Muscle of leg (tissue), 11 donors: ENCODE data around the gene LRP1B. TPM values are rescaled to one million over a fixed set of nuclear protein-coding genes. Genes with fewer than 3 reads are reported as not detected.

Experiments used
- DNase-seq: peaks from one replicate; pipeline ENCODE4 v3.0.0; 2013
- H3K27ac ChIP-seq: one replicate; pipeline ENCODE4 v1.5.1; 2013; ENCODE audit warnings: mild to moderate bottlenecking, low read length, control low read depth
- H3K27me3 ChIP-seq: one replicate; pipeline ENCODE4 v1.6.1; 2013; ENCODE audit warnings: low read length; ENCODE audit not compliant: control insufficient read depth, insufficient read depth
- H3K36me3 ChIP-seq: one replicate; pipeline ENCODE4 v1.6.1; 2013; ENCODE audit warnings: low read length; ENCODE audit not compliant: control insufficient read depth, insufficient read depth
- H3K4me1 ChIP-seq: one replicate; pipeline ENCODE4 v1.6.1; 2013; ENCODE audit warnings: low read length; ENCODE audit not compliant: control insufficient read depth, insufficient read depth
- H3K4me3 ChIP-seq: one replicate; pipeline ENCODE4 v1.5.1; 2013; ENCODE audit warnings: low read length, control low read depth
- H3K9me3 ChIP-seq: replicated peaks from 2 replicates; pipeline ENCODE4 v1.6.1; 2013; ENCODE audit warnings: low read depth, low read length; ENCODE audit not compliant: control insufficient read depth
- WGBS: methylation state at CpG from one replicate; pipeline ENCODE4 v1.1.5; 2013; ENCODE audit warnings: missing lambda C conversion rate; ENCODE audit not compliant: insufficient coverage; 5-methylcytosine and 5-hydroxymethylcytosine counted together
- polyA plus RNA-seq, 8 donors: library from polyadenylated mRNA; unstranded; fragments of 120-200 nt; gene quantifications; one replicate each; pipeline versions ENCODE4 v1.2.1 to v1.2.3, GENCODE V29; 2013; ENCODE audit warnings: inconsistent platforms in 1 of 8, low replicate concordance in 1 of 8; ENCODE audit not compliant: insufficient read length in 8 of 8, insufficient read depth in 1 of 8
- total RNA-seq: library from RNA; stranded (reverse); fragments of 120-200 nt; gene quantifications from one replicate; pipeline ENCODE4 v1.2.4, GENCODE V29; 2013

Gene LRP1B
- total and polyA plus RNA-seq, 9 donors, result 0.84 to 2.3 (median 1.4) TPM

DNA sequence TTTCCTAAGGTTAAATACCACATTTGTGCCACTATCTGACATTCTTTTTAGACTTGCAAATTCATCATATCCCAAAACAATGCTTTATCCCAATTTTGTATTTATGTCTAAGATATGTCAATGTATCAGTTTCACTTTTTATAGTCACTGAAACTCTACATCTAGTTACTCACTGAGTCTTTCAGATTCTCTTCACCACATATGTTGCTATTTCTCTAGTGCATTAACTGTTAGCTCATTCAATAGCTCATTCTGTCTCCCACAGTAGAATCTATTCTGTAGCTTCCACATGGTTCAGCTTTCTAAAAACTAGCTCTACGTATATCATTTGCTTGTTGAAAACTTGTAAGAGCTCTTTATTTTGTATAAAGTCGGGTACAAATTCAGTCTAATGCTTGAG, 1930.1 kb downstream of the LRP1B start:
- DNase-seq, result no peak
- no peak overlapping the region for H3K27ac ChIP-seq
- WGBS, result no CpG with 5 or more reads among the region's 2 CpGs

DNA sequence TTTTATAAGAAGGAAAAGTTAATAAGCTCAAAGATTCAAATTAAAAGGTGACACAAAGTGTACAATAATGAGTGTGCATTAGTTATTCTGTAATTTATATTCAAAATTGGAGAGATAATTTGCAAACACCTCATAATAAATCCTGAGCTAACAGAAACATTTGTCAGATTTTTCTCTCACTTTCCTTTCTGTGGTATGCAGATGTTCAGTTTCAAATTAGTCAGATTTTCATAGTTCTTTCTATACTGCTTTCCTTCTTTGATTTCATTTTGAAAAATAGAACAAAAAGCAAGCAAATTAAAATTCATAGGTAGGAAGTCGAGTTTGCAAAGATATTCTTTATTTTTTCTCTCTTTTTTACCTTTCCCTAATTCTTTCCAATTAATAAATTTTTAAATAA, 1930.5 kb downstream of the LRP1B start:
- H3K27me3 ChIP-seq, result no peaks in the 10 kb centered on the region
- WGBS, result no CpG with 5 or more reads among the region's 1 CpG
- no peak overlapping the region for H3K27ac ChIP-seq
- H3K36me3 ChIP-seq, result no peaks in the 10 kb centered on the region
- no peaks in the 10 kb centered on the region for H3K9me3 ChIP-seq
- no peaks in the 10 kb centered on the region for H3K4me1 ChIP-seq
- DNase-seq, result no peak
- H3K4me3 ChIP-seq, result no peak overlapping the region

More for the DNA sequence above, 1930.1 kb downstream of the LRP1B start:
- Histone ChIP-seq H3K4me3 (no peak overlapping the region), H3K4me1 (no peaks in the 10 kb centered on the region), H3K9me3 (no peaks in the 10 kb centered on the region), H3K36me3 (no peaks in the 10 kb centered on the region), H3K27me3 (no peaks in the 10 kb centered on the region)

DNA sequence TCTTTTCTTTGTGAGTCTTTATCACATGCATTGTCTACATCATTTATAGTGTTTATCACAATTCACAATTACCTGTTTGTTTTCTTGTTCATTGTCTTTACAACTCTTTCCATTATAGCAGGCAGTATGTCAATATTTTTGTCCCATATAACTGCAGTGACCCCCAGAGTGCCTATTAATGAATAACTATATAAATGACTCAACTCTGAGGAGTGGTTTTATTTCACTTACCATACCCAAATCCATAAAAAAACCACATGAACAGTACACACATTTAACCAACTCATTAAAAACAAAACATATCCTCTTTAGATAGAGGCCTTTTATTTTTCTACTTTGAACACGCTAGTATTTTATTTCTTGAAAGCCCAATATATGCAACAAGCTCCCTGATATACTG, 1931.5 kb downstream of the LRP1B start:
- H3K27ac ChIP-seq, result no peak overlapping the region
- no peak for DNase-seq
- WGBS, result no CpG with 5 or more reads among the region's 1 CpG

DNA sequence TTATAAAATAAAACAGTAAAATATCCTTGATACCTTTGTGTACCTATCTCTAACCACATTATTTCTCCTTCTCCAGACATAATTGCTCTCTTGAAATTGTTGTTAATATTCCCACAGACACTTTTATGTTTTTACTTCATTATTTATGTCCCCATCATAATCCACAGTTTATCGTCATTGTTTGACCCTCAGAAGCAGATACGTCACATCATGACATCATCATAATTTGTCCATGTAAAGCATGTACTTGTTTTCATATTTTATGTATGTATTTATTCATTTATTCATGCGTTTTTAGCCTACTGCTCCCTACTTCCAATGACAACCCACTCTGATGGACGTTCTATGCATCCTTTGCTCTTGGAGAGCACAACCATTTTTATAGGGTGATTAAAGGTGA, 1943.7 kb downstream of the LRP1B start:
- WGBS, result no CpG with 5 or more reads among the region's 4 CpGs
- H3K36me3 ChIP-seq, result no peaks in the 10 kb centered on the region
- no peak for DNase-seq
- no peaks in the 10 kb centered on the region for H3K27me3 ChIP-seq
- no peak overlapping the region for H3K4me3 ChIP-seq
- H3K27ac ChIP-seq, result no peak overlapping the region
- H3K4me1 ChIP-seq, result no peaks in the 10 kb centered on the region
- H3K9me3 ChIP-seq, result no peaks in the 10 kb centered on the region

More for the DNA sequence above, 1931.5 kb downstream of the LRP1B start:
- Histone ChIP-seq H3K36me3 (no peaks in the 10 kb centered on the region), H3K4me3 (no peak overlapping the region), H3K9me3 (no peaks in the 10 kb centered on the region), H3K4me1 (no peaks in the 10 kb centered on the region), H3K27me3 (no peaks in the 10 kb centered on the region)

DNA sequence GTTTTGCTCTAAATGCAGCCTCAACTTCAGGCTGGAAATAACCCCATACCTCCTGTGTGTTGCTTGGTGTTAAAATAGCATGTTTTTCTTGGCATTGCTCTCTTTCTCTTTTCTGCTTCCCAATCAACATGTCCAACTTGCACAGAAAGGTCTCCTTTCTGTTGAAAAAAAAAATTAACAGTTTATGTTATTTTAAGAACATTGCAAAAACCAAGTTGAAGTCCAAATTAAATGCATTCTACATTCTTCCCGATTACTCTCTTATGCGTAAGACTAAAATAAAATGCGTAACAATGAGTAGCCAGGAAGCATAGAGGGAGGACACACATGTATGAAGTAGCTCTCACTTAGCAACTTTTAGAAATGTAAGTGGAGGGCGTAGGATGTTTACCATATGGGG, 1944.5 kb downstream of the LRP1B start:
- Histone ChIP-seq H3K36me3 (no peaks in the 10 kb centered on the region), H3K27me3 (no peaks in the 10 kb centered on the region), H3K4me1 (no peaks in the 10 kb centered on the region), H3K27ac (no peak overlapping the region), H3K9me3 (no peaks in the 10 kb centered on the region), H3K4me3 (no peak overlapping the region)
- WGBS, result 86% methylated on average over 1 of the region's 4 CpGs
- peak; percentile 22 for DNase-seq

DNA sequence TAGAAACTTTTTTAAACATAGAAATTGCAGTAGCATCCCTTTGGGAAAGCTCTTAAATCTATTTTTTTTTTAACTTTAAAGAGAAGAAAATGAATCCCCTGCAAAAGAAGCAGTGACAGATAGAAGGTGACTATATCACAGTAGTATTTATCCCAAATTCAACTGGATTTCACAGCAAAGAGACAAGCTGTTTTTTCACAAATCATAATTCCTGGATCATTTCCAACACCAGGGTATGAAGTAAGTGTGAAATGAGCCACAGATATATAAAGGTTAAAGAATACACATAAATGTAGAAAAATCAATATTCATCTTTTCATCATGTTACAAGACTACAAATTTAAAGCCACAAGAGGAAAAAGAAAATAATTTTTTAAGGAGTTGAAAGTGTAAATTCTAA, 1945.7 kb downstream of the LRP1B start:
- no peak overlapping the region for H3K27ac ChIP-seq
- no peak overlapping the region for H3K4me3 ChIP-seq

DNA sequence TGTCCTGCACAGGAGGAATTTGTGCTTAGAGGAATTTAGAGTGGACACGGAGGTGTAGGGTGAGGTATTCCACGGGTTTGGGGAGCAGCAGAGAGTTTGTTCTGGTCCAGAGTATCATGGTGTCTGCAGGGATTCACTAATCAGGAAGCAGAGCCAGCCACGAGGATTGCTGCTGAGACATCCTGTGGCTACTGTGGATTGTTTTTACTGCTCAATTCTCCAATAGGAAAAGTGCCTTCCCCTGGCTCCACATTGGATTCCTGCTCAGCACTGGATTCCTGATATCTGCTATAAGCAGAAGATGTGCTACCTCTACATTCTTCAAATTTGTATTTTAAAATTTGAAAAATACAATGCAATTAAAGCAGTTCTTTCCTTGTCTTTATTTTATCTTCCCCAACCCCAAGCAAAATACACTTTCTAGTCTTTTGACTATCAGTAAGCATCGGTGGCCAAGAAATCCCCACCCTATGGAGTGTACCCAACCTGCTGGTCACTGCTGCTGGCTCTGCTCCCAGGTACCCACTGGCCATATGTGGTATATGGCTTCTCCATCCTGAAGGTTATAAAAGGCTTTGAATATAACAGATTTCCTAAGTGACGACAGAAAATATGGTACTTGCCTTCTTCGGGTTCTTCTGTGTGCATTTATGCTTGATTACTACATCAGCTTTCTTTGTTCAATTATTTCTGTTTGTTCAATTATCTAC, 1947.6 kb downstream of the LRP1B start:
- H3K27ac ChIP-seq, result no peak overlapping the region

More for the DNA sequence above, 1945.7 kb downstream of the LRP1B start:
- Histone ChIP-seq H3K4me1 (no peaks in the 10 kb centered on the region), H3K9me3 (no peaks in the 10 kb centered on the region), H3K27me3 (no peaks in the 10 kb centered on the region), H3K36me3 (no peaks in the 10 kb centered on the region)
- peak; percentile 13 for DNase-seq

More for the DNA sequence above, 1947.6 kb downstream of the LRP1B start:
- no peak for DNase-seq
- no peaks in the 10 kb centered on the region for H3K27me3 ChIP-seq
- no peaks in the 10 kb centered on the region for H3K4me1 ChIP-seq
- H3K9me3 ChIP-seq, result no peaks in the 10 kb centered on the region
- H3K36me3 ChIP-seq, result no peaks in the 10 kb centered on the region
- H3K4me3 ChIP-seq, result no peak overlapping the region
- 50% methylated on average over 4 of the region's 6 CpGs for WGBS
